ENCODE measurements around the gene ASAP2. TPM values are rescaled to one million over a fixed set of nuclear protein-coding genes. Genes with fewer than 3 reads are reported as not detected.

Gene ASAP2
- total RNA-seq, 1 donor from 2014 or later: 60.7 TPM

DNA sequence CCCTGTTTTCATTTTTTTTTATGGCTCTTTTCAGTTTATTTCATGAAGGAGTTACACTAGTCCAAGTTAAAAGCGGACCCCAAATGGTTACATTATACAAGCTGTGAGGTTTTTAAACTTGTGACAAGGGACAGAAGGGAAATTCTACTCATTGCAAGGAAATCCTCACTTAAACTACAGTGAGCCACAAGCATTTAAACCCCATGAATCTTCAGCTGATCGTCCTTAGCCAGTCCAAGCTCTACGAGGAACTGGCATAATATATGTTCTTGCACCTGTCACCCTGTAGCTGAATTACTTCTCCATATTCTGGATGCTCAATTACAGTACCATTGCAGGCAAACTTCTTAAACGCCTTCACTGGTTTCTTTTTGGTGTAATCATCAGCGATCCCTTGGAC, 64.5 kb downstream of the ASAP2 start:
- TF ChIP-seq, protein P1, sequence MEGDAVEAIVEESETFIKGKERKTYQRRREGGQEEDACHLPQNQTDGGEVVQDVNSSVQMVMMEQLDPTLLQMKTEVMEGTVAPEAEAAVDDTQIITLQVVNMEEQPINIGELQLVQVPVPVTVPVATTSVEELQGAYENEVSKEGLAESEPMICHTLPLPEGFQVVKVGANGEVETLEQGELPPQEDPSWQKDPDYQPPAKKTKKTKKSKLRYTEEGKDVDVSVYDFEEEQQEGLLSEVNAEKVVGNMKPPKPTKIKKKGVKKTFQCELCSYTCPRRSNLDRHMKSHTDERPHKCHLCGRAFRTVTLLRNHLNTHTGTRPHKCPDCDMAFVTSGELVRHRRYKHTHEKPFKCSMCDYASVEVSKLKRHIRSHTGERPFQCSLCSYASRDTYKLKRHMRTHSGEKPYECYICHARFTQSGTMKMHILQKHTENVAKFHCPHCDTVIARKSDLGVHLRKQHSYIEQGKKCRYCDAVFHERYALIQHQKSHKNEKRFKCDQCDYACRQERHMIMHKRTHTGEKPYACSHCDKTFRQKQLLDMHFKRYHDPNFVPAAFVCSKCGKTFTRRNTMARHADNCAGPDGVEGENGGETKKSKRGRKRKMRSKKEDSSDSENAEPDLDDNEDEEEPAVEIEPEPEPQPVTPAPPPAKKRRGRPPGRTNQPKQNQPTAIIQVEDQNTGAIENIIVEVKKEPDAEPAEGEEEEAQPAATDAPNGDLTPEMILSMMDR (IDR thresholded peaks at IDR 0.05): no peak
- no peak overlapping the region for H3K4me3 Mint-ChIP-seq (ENCODE audit: unreplicated experiment)
- H3K27ac Mint-ChIP-seq (ENCODE audit: unreplicated experiment): no peak overlapping the region
- no peaks in the 10 kb centered on the region for H3K27me3 Mint-ChIP-seq (ENCODE audit: low read depth)
- H3K4me1 Mint-ChIP-seq (ENCODE audit: low read depth): peaks cover 74% of the 10 kb centered on the region
- no peak for DNase-seq (ENCODE audit: low spot score)
- peaks cover 6% of the 10 kb centered on the region for H3K36me3 Mint-ChIP-seq (ENCODE audit: low read depth)
- peaks cover 18% of the 10 kb centered on the region for H3K9me3 Mint-ChIP-seq (ENCODE audit: low read depth)

DNA sequence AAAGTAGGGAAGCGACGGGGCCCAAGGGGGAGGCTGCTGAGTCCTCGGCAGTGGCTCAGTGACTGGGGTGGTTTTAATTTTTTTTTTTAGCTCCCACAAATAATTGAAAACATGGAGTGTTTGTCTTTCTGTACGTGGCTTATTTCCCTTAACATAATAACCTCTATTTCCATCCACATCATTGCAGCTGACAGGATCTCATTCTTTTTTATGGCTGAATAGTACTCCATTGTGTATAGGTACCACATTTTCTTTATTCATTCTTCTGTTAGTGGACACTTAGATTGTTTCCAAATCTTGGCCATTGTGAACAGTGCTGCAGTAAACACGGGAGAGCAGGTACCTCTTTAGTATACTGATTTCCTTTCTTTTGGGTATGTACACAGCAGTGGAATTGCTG, 65.1 kb downstream of the ASAP2 start:
- TF ChIP-seq, protein P1 (IDR thresholded peaks at IDR 0.05): no peak
- Mint-ChIP-seq H3K36me3 (ENCODE audit: low read depth) (peaks cover 6% of the 10 kb centered on the region), H3K9me3 (ENCODE audit: low read depth) (peaks cover 18% of the 10 kb centered on the region), H3K4me3 (ENCODE audit: unreplicated experiment) (no peak overlapping the region), H3K27me3 (ENCODE audit: low read depth) (no peaks in the 10 kb centered on the region), H3K4me1 (ENCODE audit: low read depth) (peaks cover 75% of the 10 kb centered on the region), H3K27ac (ENCODE audit: unreplicated experiment) (peak overlapping the region; percentile 14)
- DNase-seq (ENCODE audit: low spot score): no peak

DNA sequence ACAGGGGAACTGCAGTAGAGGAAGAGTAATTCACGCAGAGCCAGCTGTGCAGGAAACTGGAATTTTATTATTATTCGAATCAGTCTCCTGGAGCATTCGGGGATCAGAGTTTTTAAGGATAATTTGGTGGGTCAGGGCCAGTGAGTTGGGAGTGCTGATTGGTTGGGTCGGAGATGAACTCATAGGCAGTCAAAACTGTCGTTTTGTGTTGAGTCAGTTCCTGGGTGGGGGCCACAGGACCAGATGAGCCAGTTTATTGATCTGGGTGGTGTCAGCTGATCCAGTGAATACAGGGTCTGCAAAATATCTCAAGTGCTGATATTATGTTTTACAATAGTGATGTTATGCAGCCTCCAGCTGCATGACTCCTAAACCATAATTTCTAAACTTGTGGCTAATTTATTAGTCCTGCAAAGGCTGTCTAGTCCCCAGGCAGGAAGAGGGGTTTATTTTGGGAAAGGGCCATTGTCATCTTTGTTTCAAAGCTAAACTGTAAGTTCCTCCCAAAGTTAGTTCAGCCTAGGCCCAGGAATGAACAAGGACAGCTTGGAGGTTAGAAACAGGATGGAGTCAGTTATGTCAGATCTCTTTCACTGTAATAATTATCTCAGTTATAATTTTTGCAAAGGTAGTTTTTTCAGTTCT, 67.0 kb downstream of the ASAP2 start:
- Mint-ChIP-seq H3K36me3 (ENCODE audit: low read depth) (peaks cover 6% of the 10 kb centered on the region), H3K27me3 (ENCODE audit: low read depth) (no peaks in the 10 kb centered on the region), H3K9me3 (ENCODE audit: low read depth) (peaks cover 18% of the 10 kb centered on the region), H3K4me3 (ENCODE audit: unreplicated experiment) (no peak overlapping the region), H3K27ac (ENCODE audit: unreplicated experiment) (no peak overlapping the region), H3K4me1 (ENCODE audit: low read depth) (peaks cover 69% of the 10 kb centered on the region)
- no peak for DNase-seq (ENCODE audit: low spot score)
- TF ChIP-seq, protein P1 (IDR thresholded peaks at IDR 0.05): no peak

DNA sequence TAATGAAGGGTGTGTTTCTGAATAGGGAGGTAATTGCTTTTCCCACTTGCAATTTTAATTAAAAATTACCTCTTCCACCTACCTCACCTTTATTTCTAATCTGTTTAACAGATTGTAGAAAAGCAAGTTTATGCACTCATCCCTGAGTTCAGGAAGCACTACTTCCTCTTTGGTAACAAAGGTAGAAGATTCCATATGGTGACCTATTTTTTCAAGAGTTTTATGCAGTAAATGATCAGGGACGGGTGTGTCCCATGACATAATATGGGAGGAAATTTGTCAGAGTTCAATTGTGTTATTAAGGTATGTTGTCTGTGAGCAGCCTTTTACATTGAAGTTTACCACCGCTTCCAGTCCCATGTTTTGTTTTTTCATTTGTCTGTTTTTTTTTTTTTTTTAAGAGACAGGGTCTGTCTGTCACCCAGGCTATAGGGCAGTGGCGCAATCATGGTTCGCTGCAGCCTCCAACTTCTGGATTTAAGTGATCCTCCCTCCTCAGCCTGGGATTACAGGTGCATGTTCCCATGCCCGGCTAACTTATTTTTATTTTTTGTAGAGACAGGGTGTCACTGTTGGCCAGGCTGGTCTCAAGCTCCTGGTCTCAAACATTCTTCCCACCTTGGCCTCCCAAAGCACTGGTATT, 68.2 kb downstream of the ASAP2 start:
- Mint-ChIP-seq H3K36me3 (ENCODE audit: low read depth) (peaks cover 6% of the 10 kb centered on the region), H3K4me3 (ENCODE audit: unreplicated experiment) (no peak overlapping the region), H3K4me1 (ENCODE audit: low read depth) (peaks cover 58% of the 10 kb centered on the region), H3K27me3 (ENCODE audit: low read depth) (no peaks in the 10 kb centered on the region), H3K27ac (ENCODE audit: unreplicated experiment) (no peak overlapping the region), H3K9me3 (ENCODE audit: low read depth) (peaks cover 18% of the 10 kb centered on the region)
- TF ChIP-seq, protein P1 (IDR thresholded peaks at IDR 0.05): no peak
- no peak for DNase-seq (ENCODE audit: low spot score)

DNA sequence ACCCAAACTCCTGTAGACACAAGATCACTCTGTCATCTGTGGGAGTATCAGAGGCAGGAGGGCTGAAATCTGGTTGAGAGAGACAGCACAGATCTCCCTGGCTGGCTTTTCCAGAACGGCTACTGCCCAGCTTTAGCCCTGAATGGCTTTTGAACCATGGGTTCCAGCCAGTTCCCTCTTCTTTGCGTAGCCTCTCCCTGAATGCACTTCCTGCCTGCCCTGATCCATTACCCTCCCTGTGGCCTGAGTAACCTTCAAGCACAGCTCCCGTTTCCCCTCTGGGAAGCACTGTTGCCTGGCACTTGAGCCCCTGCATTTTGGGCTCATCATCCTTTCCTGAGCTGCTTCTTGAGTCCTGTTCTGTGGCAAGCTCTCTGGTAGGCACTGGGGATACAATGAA, 68.8 kb downstream of the ASAP2 start:
- H3K27ac Mint-ChIP-seq (ENCODE audit: unreplicated experiment): no peak overlapping the region
- H3K9me3 Mint-ChIP-seq (ENCODE audit: low read depth): peaks cover 18% of the 10 kb centered on the region
- TF ChIP-seq, protein P1 (IDR thresholded peaks at IDR 0.05): no peak
- peaks cover 57% of the 10 kb centered on the region for H3K4me1 Mint-ChIP-seq (ENCODE audit: low read depth)
- H3K4me3 Mint-ChIP-seq (ENCODE audit: unreplicated experiment): no peak overlapping the region
- DNase-seq (ENCODE audit: low spot score): no peak
- no peaks in the 10 kb centered on the region for H3K27me3 Mint-ChIP-seq (ENCODE audit: low read depth)
- peaks cover 8% of the 10 kb centered on the region for H3K36me3 Mint-ChIP-seq (ENCODE audit: low read depth)

Measured in chondrocyte (in vitro differentiated cells).